ENCODE data around the gene CREM.

CREM gene

GRCh38 chr10:35153716-35154115 is 27.1 kb downstream of the CREM start:
- H3K27ac ChIP-seq (ENCODE audit: low read length): no peak overlapping the region
- no peaks in the 10 kb centered on the region for H3K9me3 ChIP-seq (ENCODE audit: insufficient read depth, low read length)
- H3K79me2 ChIP-seq (ENCODE audit: low read length): no peaks in the 10 kb centered on the region
- no peak overlapping the region for H2AFZ ChIP-seq (ENCODE audit: low read depth, low read length)
- no peaks in the 10 kb centered on the region for H3K27me3 ChIP-seq (ENCODE audit: low read depth, low read length)
- no peaks in the 10 kb centered on the region for H3K36me3 ChIP-seq (replicated peaks; ENCODE audit: low read depth, low read length)
- no peak for TF ChIP-seq CTCF (IDR thresholded peaks at IDR 0.05; ENCODE audit: low read depth, low read length)
- TF ChIP-seq EZH2phosphoT487 (IDR thresholded peaks at IDR 0.05; ENCODE audit: low read depth): no peak
- H3K4me2 ChIP-seq (ENCODE audit: low read length): no peak overlapping the region
- H4K20me1 ChIP-seq (ENCODE audit: insufficient read depth, low read length): no peaks in the 10 kb centered on the region
- peaks cover 48% of the 10 kb centered on the region for H3K4me1 ChIP-seq (ENCODE audit: low read length)
- H3K9ac ChIP-seq (ENCODE audit: low read length): no peak overlapping the region
- H3K4me3 ChIP-seq (ENCODE audit: low read length): no peak overlapping the region

- TF ChIP-seq EZH2phosphoT487 (IDR thresholded peaks at IDR 0.05; ENCODE audit: low read depth) (no peak), CTCF (IDR thresholded peaks at IDR 0.05; ENCODE audit: low read depth, low read length) (no peak)
- Histone ChIP-seq H3K4me1 (ENCODE audit: low read length) (no peaks in the 10 kb centered on the region), H3K79me2 (ENCODE audit: low read length) (no peaks in the 10 kb centered on the region), H3K9me3 (ENCODE audit: insufficient read depth, low read length) (no peaks in the 10 kb centered on the region), H3K4me3 (ENCODE audit: low read length) (no peak overlapping the region), H3K4me2 (ENCODE audit: low read length) (no peak overlapping the region), H3K36me3 (replicated peaks; ENCODE audit: low read depth, low read length) (no peaks in the 10 kb centered on the region), H3K27ac (ENCODE audit: low read length) (no peak overlapping the region), H3K27me3 (ENCODE audit: low read depth, low read length) (no peaks in the 10 kb centered on the region), H4K20me1 (ENCODE audit: insufficient read depth, low read length) (no peaks in the 10 kb centered on the region), H3K9ac (ENCODE audit: low read length) (no peak overlapping the region), H2AFZ (ENCODE audit: low read depth, low read length) (no peak overlapping the region)
Observed at GRCh38 chr10:35160743-35161142, 34.1 kb downstream of the CREM start.

GRCh38 chr10:35161906-35162305 is 35.3 kb downstream of the CREM start:
- Histone ChIP-seq H3K9me3 (ENCODE audit: insufficient read depth, low read length) (no peaks in the 10 kb centered on the region), H3K9ac (ENCODE audit: low read length) (no peak overlapping the region), H3K4me1 (ENCODE audit: low read length) (no peaks in the 10 kb centered on the region), H3K27me3 (ENCODE audit: low read depth, low read length) (no peaks in the 10 kb centered on the region), H3K36me3 (replicated peaks; ENCODE audit: low read depth, low read length) (no peaks in the 10 kb centered on the region), H3K4me3 (ENCODE audit: low read length) (no peak overlapping the region), H2AFZ (ENCODE audit: low read depth, low read length) (no peak overlapping the region), H3K79me2 (ENCODE audit: low read length) (no peaks in the 10 kb centered on the region), H3K27ac (ENCODE audit: low read length) (no peak overlapping the region), H4K20me1 (ENCODE audit: insufficient read depth, low read length) (no peaks in the 10 kb centered on the region), H3K4me2 (ENCODE audit: low read length) (no peak overlapping the region)
- TF ChIP-seq CTCF (IDR thresholded peaks at IDR 0.05; ENCODE audit: low read depth, low read length) (no peak), EZH2phosphoT487 (IDR thresholded peaks at IDR 0.05; ENCODE audit: low read depth) (no peak)

DNA sequence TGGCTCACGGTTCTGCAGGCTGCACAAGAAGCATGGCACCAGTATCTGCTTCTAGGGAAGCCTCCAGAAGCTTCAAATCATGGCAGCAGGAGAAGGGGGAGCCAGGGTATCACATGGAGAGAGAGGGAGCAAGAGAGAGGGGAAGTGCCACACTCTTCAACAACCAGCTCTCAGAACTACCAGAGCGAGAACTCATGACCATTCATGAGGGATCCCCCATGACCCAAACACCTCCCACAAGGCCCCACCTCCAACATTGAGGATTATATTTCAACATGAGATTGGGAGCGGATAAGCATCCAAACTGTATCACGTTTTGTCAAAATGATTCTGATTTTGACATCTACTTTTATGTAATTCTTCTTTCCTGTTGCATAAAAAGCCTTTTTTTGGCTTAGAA is 38.5 kb downstream of the CREM start:
- H4K20me1 ChIP-seq (ENCODE audit: insufficient read depth, low read length): no peaks in the 10 kb centered on the region
- H3K9me3 ChIP-seq (ENCODE audit: insufficient read depth, low read length): no peaks in the 10 kb centered on the region
- no peak overlapping the region for H2AFZ ChIP-seq (ENCODE audit: low read depth, low read length)
- H3K27me3 ChIP-seq (ENCODE audit: low read depth, low read length): no peaks in the 10 kb centered on the region
- TF ChIP-seq CTCF (IDR thresholded peaks at IDR 0.05; ENCODE audit: low read depth, low read length) (no peak), EZH2phosphoT487 (IDR thresholded peaks at IDR 0.05; ENCODE audit: low read depth) (no peak)
- H3K4me3 ChIP-seq (ENCODE audit: low read length): no peak overlapping the region
- no peaks in the 10 kb centered on the region for H3K36me3 ChIP-seq (replicated peaks; ENCODE audit: low read depth, low read length)
- no peak overlapping the region for H3K4me2 ChIP-seq (ENCODE audit: low read length)
- H3K9ac ChIP-seq (ENCODE audit: low read length): no peak overlapping the region
- H3K79me2 ChIP-seq (ENCODE audit: low read length): no peaks in the 10 kb centered on the region
- no peaks in the 10 kb centered on the region for H3K4me1 ChIP-seq (ENCODE audit: low read length)
- no peak overlapping the region for H3K27ac ChIP-seq (ENCODE audit: low read length)

Data from OCI-LY3 (cell line).